ENCODE results near the gene PGGHG. TPM values are rescaled to one million over a fixed set of nuclear protein-coding genes. Genes with fewer than 3 reads are reported as not detected.

The PGGHG gene
- total RNA-seq, 1 donor from 2014 or later, result 10.0 TPM

GRCh38 chr11:295351-296170, 6.6 kb downstream of the PGGHG start:
- intact Hi-C loops (cut with DNase I), result no loop called here
- DNase-seq (ENCODE audit: missing footprints), result peak; percentile 59
- ATAC-seq, result no peak

GRCh38 chr11:296171-297050, 7.5 kb downstream of the PGGHG start:
- no peak for ATAC-seq
- intact Hi-C loops (cut with DNase I), result no loop called here
- peak; percentile 34 for DNase-seq (ENCODE audit: missing footprints)

- no peak for ATAC-seq
- intact Hi-C loops (cut with DNase I), result no loop called here
- DNase-seq (ENCODE audit: missing footprints), result peak; percentile 62
These were observed 8.2 kb downstream of the PGGHG start for GRCh38 chr11:297051-297585.

DNA sequence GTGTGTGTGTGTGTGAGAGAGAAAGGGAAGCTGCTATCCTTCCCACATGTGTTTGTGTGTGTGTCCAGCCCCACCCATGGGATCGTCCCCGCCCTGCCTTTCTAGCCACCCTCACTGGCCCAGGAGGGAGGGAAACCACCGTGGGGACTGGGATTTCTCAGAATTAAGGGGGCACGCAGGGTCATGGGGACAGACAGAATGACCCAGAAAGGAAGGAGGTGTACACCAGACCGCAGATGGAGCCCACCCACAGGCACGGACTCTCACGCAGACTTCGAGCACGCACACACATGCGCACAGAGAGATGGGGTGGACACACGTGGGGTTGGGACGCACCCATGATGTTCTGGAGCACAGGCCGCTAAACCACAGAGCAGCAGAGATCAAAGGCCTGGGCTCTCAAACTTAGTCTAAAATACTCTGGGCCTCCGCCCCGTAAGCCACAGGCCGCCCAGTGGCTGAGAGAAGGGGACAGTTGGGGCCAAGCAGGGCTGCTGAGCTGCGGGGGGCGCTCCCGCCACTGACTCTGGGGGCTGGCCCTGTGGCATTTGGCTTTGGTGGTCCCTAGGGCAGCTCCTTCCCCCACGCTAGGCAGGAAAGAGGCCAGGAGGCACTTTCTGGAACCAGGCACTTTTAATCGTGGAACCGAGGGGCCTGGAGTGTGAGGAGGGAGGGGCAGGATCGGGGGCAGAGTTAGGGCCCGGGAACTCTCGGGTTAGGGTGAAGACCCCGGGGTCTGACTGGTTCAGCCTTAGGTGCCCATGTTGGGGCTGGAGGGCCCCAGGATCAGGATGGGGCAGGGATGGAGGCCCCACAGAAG, 8.9 kb downstream of the PGGHG start:
- DNase-seq (ENCODE audit: missing footprints), result peak; percentile 62
- intact Hi-C loops (cut with DNase I), result no loop called here
- ATAC-seq, result peak; percentile 58

DNA sequence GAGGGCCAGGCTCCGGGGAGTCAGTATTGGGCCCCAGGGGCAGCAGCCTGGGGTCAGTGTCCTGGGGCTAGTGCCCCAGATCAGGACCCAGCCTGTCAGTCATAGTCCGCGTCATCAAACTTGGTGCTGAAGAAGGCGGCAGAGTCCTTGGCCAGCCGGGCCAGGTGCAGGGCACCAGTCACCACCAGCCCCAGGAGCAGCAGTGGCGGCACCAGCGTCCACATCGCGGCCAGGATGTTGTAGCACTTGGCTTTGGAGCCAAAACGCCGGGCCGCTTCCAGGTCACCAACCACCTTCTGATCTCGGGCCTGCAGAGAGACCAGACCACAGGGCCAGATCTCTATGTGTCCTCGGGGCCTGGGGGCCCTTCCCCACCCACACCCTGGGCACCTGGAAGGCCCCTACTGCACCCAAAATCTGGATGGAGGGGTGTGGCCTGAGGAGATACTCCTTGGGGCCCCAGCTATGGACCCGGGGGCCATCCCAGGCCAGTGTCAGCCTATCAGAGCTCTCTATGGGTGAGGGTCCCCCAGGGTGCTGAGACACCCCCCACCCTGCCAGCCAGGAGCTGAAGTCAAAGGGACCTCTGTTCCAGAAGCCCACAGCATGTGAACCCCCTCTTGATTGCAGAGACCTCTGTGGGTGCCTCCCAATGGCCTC, 9.6 kb downstream of the PGGHG start:
- ATAC-seq (no peak), DNase-seq (ENCODE audit: missing footprints) (peak; percentile 37)
- intact Hi-C loops (cut with DNase I), result no loop called here

- intact Hi-C loops (cut with DNase I), result no loop called here
- DNase-seq (ENCODE audit: missing footprints), result peak; percentile 32
- no peak for ATAC-seq
These were observed 10.4 kb downstream of the PGGHG start, which contains the start of gene IFITM5 for GRCh38 chr11:299081-299891. Gene IFITM5, minus strand, starts transcription at chr11:299526. Its CDS starts 36 bp downstream, at chr11:299490.

GRCh38 chr11:299951-300735, 11.2 kb downstream of the PGGHG start:
- intact Hi-C loops (cut with DNase I), result no loop called here
- peak; percentile 64 for DNase-seq (ENCODE audit: missing footprints)
- no peak for ATAC-seq

DNA sequence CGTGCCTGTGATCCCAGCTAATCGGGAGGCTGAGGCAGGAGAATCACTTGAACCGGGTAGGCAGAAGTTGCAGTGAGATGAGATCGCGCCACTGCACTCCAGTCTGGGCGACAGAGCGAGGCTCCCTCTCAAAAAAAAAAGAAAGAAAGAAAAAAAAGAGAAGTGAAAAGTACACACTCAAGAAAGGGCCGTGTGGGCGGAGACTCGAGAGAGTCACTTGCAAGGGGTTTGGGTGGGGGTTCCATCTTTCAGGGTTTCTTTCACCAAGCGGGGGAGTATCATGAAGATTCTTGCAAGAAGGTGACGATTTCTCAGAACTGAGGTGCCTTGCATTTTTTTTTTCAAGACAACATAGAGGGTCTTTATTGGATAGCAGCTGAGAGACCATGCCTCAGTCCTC, 14.4 kb downstream of the PGGHG start:
- intact Hi-C loops (cut with DNase I), result no loop called here
- no peak for ATAC-seq
- DNase-seq (ENCODE audit: missing footprints), result peak; percentile 42

GRCh38 chr11:304061-304506, 15.2 kb downstream of the PGGHG start:
- no peak for ATAC-seq
- intact Hi-C loops (cut with DNase I), result no loop called here
- peak; percentile 63 for DNase-seq (ENCODE audit: missing footprints)

DNA sequence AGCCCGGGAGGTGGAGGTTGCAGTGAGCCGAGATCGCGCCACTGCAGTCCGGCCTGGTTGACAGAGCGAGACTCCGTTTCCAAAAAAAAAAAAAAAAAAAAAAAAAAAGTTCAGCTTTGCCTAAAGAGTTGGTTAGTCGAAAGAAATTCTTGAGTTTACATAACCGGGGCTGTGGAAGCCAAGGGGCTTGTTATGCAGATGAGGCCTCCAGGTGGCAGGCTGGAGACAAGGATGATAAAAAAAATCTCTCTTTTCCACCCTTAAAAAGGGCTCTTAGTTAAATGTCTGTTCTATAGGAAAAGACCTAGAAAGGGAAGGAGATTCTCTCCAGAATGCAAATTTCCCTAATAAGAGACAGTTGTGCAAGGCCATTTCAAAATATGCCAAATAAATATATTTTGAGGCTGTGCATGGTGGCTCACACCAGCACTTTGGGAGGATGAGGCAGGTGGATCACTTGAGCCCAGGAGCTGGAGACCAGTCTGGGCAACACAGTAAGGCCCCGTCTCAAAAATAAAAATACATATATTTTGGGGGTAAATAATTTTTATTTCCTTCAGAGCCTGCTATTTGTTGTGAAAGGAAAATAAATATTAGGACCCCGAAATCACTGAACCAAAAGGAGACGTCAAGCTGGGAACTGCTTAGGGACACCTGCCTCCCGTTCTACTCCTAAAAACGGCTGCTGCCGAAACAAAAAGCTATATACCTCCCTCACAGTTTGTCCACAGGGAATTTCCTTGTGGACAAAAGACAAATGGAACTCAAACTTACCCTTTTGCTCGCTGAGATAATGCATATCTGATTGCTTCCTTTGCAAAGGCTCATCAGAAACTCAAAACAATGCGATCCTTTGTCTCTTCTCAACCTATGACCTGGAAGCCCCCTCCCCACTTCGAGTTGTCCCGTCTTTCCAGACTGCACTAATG, 16.3 kb downstream of the PGGHG start:
- ATAC-seq (no peak), DNase-seq (ENCODE audit: missing footprints) (peak; percentile 79)
- intact Hi-C loops (cut with DNase I), result loop anchor here (5.0 kb wide), 1 partner anchor 142 kb away; no protein-coding TSS in a partner anchor

GRCh38 chr11:305844-306211, 16.9 kb downstream of the PGGHG start:
- DNase-seq (ENCODE audit: missing footprints) (peak; percentile 25), ATAC-seq (no peak)
- intact Hi-C loops (cut with DNase I), result loop anchor here (5.0 kb wide), 1 partner anchor 141 kb away; no protein-coding TSS in a partner anchor

DNA sequence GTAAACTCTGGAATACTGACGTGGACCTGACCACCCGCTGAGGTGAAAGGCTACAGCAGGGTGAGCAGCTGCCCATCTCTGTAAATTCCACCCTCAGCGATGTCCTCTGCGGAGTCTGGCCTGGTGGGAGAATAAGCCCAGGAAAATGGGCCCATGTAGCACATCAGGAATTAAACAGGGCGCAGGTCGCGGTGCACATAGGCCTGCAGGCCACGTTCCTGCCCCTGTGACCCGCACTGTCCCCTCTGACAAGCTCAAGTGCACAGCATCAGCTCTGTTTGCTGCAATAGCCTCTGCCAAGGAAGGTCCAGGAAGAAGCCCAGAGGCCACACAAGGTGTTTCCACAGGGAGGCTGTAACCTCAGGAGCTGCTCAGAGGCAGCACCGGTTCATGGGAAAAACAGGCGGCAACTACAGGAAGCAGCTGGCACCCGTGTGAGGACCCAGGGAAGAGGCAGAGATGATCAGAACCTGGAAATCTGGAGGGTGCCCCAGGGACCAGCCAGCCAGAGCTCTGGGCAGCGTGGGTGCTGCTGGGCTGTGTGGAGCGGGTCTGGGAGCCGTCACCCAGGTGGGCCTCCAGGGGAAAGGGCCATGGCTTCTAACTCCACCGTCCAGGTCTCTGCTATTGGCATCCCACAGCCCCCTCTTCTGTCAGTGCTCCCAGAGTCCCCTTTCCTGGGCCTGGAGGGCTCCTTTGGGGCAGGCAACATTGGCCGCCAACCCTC, 17.9 kb downstream of the PGGHG start:
- DNase-seq (ENCODE audit: missing footprints) (no peak), ATAC-seq (no peak)

DNA sequence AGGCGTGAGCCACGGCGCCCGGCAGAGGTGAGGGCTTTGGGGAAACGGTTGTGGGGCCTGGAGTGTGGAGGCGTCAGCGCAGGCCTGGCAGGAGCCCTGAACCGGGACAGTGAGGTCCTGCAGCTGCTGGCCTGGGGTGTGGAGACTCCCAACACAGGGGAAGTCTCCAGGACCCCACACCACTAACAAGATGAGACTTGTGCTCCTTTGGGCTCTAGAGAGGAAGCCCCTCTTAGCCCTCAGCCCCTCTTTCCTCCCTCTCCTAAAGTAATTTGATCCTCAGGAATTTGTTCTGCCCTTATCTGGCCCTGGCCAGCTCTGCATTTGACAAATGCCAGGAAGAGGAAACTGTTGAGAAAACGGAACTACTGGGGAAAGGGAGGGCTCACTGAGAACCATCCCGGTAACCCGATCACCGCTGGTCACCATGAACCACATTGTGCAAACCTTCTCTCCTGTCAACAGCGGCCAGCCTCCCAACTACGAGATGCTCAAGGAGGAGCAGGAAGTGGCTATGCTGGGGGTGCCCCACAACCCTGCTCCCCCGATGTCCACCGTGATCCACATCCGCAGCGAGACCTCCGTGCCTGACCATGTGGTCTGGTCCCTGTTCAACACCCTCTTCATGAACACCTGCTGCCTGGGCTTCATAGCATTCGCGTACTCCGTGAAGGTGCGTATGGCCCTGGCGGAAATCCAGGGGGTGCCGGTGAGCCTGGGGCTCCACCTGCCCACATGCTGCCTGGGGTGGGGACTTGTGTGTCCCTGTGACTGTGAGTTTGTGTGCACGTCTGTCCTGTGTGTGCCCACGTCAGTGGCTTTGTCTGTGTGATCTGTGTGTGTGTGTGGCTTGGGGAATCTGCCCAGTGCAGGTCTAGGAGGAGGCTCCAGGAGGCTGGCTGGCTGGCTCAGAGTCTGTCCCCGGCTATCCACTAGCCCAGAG, 19.1 kb downstream of the PGGHG start, which contains the start of gene IFITM2:
TSS of gene IFITM2 (plus strand) at position 51 of the 943 bp plus-strand sequence. CDS start at position 428, 377 bp downstream.
- intact Hi-C loops (cut with DNase I), result loop anchor here (5.0 kb wide), 1 partner anchor 139 kb away; no protein-coding TSS in a partner anchor
- DNase-seq (ENCODE audit: missing footprints), result peak; percentile 90
- ATAC-seq, result peak; percentile 65

More for the DNA sequence above, 17.9 kb downstream of the PGGHG start:
- intact Hi-C loops (cut with DNase I), result loop anchor here (5.0 kb wide), 1 partner anchor 140 kb away; no protein-coding TSS in a partner anchor

Measured in Right ventricle myocardium inferior (tissue), 1 donor.